Activated CD4-positive, alpha-beta T cell treated with anti-CD3 and anti-CD28 coated beads, Interleukin-2, Interleukin-6, amounts not matched to agents 100 ng/mL and 50 ng/mL, durations not matched to agents 16 hours and 8 hours (primary cell): ENCODE results near the gene SEMA3F.

Source experiments
- DNase-seq: peaks from one replicate; pipeline ENCODE4 v3.0.0-alpha.2; 2020

The SEMA3F gene

DNA sequence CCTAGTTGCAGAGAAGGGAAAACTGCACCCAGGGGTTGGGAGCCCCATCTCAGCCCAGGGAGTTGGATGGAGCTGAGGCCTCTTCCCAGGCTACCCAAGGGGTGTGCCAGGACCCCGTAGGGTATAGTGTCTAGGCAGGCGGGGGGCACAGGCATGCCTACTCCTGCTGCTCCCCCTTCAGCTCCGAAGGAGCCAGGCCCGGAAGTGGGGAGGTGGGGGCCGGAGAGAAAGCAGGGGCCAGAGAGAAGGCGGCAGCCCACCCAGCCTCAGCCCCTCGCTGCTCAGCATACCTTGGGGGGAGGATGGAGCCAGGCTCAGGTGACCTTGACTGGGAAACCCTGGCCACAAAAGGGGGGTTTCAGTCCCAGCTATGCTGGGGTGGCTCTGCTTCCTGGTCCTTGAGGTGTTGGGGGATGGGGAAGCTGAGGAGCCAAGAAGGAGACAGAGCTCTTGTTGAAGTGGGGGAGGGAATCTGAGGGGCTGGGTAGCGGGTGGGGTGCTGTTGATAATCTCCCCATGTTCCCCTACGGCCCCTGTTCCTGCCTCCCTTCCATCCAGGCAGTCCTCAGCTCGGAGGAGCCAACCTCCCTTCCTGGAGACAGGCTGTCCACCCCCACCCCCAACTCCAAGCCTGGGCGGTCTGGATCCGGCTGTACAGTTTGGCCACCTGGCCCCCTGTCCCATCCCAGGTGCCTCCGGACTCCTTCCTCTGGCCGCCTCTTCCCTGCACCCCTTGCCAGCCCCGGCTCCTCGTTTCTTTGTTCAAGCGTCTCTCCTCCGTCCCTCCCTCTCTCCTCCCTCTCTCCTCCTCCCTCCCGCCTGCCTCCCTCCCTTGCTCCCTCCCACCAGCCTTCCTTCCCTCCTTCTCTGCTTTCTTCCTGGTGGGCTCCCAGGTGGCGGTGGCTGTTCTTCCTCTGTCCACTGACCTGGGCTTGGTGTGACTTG lies 1.7 kb downstream of the SEMA3F start:
- no peak for DNase-seq

DNA sequence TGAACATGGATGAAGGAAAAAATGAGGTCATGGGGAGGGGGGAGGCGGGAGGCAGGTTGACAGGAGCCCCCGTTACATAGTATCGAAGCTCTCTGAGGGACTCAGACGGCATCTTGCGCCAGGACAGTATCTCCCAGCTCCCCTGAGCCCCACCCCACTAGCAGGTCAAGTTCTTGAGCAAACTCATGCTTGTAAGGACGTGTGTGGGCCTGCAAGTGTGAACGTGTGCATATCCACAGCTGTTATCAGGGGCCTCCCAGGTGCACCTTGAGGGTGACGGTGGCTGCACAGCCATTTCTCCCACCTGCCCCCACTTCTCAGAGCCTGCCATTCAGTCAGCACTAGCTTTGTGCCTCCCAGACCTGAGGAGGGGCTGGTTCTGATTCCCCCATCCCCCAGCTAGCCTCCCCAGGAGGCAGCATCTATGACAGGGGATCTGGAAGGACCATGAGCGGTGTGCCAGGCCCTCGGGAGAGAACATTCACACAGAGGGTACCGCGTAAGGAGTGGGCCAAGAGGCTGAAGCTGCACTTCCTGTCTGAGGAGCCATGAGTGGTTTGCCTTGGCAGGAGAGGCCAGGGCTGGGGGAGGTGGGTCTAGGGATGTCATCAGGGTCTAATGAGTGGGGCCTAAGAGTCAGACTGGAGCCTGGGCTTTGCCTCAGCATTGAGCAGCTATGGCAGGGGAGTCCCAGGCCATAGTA lies 2.9 kb downstream of the SEMA3F start:
- DNase-seq, result no peak

DNA sequence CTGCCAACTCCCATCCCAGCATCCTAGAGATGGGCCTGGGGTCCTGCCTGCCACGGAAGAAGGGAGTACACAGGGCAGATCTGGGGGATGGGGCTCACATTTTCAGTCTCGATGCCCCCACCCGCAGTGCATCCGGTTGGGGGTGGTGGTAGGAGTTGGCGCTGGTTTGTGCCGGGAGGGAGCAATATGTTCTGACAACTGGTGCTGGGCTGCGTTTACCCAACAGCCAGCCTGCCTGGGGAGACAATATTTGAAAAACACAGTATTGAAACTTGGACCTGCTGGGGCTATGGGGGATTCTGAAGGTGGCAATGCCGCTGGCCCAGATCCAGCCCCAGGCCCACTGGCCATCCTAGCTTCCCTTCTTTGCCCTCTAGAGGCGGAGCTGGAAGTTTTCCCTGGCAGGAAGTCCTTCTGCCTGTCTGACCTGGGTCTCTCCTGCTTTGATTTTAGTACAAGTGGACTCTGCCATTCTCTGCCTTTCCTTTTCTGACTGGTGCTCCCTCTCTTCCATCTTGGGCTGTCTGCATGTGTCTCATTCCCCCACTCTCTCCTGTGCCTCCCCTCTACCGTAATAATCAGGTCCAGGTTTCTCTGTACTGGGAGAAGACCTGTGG lies 3.5 kb downstream of the SEMA3F start:
- no peak for DNase-seq

DNA sequence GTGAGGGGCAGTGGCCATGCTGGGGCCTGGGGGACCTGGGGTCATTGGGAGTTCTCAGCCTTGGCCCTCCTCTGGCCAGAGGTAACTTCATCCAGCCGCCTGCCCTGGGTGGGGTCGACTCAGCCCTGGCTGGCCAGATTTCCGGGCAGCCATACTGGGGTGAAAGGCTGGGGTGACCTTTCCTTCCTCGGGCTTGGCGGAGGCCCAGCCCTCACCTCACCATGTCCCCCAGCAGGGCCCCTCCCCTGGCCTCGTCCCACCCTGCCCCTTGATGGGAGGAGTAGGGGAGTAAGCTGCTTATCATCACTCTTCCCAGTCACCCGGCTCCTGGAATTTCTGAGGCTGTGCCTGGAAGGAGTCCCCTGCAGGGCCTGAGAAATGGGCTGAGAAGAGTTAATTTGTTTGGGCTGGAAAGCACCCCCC lies 5.4 kb downstream of the SEMA3F start:
- DNase-seq, result no peak

DNA sequence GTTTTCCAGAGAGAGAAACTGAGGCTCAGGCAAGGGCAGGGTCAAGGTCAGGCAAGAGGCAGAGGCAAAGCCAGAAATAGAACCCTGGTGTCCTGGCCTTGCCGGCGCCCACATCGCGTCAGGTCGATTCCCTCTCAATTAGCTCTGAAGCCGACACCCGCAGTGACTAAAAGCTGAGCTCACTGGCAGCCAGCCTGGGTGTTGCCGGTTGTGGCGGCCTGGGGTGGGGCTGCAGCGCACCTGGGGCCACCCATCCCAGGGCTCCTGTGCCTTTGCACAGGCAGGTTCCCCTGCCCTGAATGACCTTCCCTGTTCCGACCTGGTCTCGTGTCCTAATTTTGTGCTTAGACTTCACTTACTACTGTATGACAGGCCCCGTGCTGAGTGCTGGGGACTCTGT lies 6.2 kb downstream of the SEMA3F start:
- DNase-seq, result no peak

DNA sequence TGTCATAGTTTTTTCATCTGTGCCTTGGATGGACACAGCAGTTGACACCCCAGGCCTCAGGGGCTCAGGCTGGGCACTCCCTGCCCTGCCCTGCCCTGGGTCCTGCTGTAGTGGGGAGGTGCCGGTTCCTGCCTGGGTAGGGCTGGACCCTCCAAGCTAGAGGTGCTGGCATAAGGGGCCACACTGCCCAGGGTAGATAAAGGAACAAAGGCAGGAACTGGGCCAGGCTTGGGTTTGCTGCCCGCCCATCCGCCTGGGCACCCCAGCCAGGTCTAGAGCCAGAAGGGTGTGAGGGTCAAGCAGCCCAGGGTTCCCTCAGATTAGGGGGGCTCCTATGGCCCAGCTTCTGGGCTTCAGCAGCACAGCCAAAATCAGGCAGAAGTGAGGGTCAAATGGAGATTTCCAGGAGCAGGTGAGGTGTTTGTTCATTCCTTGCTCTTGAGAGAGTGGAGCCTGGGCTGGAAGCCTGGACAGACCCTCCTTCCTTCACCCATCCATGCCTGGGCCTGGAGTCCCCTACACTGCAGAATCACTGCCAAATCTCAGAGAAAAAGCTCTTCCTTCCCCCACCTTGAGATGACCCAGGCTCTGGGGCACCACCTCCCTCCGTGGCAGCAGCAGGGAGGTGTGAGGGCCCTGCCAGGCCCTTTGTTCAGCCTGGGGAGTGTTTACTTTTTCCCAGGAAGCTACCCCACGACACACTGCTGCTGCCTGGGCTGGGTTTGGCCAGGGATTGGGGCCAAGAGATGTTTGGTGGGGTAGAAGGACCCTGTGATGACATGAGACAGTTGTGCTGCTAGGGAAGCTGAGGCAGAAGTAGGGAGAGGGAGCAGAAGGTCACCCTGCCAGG lies 7.1 kb downstream of the SEMA3F start:
- DNase-seq, result no peak

DNA sequence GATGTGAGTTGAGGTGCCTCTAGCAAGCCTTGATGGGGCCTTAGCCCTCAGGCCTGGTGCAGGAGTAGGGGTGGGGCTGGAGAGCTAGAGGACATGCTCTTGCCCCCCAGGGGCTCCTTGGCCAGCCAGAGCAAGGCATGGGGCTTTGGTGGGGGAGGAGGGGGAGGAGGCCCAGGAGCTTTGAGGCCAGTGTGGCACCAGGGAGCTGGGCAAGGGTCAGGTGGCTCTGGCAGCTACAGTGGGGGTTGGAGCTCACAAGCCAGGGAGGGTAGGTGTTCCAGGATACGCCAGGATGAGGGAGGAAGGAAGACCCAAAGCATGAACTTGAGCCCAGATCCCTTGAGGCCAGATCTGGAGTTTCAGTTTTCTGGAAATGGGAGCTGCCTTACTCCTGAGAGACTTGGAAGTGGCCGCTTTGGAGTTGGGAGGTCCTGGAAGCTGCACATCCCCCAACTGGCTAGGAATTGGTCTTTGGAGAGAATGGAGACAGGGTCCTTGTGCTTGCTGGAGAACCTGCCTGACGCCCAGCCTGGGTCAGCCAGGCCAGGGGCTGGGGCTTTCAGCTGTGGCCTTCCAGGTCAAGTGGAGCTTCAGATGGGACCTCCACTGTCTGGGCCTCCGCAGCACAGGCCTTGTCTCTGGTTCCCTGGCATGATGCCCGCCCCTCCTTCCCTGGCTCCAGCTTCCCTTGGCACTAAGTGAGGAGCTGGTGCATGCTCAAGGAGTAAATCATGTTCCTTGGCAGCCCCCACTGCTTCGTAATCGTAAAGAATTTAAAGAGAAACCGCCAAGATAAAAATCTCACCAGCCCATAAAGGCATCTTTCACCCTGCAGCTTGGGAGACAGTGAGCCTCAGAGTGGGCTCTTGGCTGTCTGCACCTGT lies 8.7 kb downstream of the SEMA3F start:
- DNase-seq, result no peak

DNA sequence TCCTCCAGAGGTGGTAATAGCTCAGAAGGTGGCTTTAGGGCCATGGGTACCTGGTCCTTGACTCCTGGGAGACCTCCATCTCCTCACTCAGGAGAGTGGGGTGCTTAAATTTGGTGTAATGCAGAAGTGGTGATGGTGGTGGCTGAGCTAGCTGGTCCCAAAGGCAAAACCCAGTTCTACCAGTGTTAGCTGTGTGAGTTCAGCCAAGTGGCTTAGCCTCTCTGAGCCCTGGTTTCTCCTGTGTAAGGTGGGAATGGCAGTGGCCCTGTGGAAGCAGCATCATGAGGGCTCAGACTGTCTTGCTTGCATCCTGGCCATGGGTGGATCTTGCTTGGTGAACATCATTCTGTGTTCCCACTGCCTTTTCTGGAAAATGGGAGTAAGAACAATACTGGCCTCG lies 9.4 kb downstream of the SEMA3F start:
- DNase-seq, result no peak

DNA sequence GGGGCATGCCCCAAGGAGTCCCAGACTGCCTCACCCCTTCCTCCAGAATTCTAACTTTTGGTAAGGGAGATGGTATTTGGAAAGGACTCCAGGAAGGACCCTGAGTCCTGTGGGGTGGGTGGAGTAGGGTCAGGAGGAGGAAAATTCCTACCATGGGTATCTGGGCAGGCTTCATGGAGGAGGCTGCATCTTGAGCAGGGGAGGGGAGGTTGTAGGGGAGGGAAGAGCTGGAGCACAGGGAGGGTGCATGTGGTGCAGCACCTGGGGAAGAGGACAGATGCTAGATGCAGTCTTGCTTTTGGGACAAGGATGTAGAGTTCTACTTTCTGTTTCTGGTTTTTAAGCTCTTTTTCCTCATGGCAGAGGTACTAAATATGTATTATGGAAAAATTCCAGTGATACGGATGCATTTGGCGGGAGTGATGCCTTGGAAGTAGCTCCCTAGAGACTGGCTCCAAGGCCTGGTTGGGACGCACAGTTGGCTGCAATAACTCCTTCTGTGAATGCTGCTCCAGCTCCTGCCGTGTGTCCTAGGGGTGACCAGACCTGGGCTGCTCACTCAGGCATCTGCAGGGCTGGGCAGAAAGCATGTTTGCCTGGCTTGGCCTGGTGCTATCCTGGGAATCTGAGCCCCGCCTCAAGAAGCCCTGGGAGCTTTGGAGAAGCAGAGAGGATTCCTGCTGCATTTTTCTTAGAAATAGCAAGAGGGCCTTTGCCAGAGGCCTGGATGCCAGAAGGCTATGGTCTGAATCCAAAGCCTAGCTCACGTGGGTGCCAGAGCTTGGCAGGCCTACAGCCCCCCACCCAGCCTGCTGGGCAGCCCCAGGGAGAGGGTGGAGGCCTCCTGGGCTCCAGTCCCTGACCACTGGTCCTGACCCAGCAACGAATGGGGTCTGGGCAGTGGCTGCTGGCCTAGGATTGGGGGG lies 10.1 kb downstream of the SEMA3F start:
- no peak for DNase-seq

DNA sequence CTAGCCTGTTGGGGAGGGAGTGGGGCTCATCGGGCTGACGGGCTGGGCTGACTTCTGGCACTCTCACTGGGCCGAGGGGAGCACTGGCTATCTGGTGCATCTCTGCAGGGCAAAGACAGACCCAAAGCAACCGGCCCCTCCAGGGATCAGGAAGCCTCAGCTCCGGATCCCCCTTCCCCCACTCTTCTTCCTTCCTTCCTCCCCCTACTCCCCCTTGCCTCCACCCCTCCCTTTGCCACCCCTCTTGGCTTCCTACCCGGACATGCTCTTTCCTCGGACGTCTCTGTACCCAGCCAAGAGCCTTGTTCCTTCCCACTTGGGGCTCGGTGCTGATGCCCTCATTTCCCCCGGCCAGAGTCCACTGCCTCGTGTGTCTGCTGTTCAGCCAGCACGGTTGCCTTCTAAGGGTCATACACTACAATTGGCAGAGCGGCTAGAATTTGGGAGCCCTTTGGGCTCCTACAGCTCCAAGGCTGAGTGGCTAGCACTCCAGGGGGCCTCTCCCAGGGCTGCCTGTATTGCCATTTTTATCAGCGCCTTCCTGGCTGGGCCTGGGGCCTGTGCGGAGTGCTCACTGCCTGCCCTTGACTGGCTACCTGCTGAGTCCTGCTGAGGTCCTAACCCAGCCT lies 10.9 kb downstream of the SEMA3F start:
- no peak for DNase-seq

DNA sequence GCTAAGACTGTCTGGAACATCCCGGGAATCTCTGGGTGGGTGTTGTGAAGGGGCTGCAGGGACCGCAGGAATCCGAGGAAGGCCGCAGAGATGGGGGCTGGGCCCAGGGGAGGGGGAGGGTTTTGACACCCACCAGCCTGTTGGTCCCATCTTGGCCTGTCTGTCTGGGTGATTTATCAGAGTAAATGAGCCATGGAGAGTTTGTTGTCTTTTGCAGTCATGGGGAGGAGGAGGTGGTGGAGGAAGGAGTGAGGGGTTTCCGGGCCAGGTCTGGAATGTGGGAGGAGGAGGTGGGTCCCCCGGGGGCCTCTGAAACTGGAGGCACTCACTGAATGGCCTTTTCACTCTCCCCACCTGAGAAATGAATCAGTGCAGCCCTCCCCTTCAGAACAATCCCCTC lies 11.5 kb downstream of the SEMA3F start:
- DNase-seq, result no peak

DNA sequence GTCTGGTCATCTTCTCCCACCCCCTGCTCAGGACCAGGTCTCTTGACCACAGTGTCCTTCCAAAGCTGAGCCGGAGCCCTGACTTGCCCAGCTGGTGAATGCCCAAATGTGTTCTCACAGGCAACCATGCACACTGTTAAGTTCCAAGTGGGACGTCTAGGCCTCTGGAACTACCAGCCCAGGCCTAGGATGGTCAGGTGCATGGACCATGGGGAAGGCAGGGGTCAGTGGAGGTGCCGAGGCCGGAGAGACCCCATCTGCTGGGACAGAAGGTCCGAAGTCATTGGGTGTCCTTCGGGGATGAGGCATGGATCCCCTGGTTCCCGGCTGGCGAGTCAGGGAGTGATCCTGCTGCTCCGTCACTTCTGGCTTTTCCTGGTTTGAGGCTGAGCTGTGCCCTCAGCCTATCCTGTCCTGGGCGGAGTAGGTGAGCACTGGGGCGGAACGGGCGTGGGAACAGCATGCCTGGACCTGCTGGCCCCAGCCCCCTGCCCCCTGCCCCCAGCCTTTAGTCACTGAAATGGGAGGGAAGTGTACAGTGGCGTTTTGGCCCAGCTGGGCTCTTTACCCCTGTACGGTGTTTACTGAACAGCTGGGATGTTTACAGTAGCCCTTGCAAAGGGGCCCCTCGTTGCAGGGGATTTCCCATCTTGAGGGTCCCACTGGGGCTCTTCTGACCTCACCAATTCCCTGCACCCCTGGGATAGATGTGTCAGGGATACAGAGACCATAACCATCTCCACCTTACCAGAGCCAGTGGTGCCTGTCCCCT lies 12.1 kb downstream of the SEMA3F start:
- DNase-seq, result no peak

DNA sequence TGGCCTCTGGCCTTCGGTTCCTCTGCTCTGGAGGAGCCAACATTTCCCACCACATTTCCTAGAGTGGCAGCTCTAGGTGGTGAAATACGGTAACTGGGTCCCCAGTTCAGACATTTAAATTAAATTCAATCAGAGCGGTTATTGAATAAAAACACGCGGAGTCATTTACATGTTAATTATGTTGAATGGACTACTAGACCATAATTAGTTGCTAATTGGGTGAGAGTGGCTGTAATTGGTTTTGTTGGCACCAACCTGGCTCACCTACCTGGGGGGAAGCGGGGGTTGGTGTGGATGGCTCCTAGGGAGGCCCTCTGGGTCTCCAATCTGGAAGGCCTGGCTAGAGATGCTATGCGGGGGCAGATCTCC lies 12.7 kb downstream of the SEMA3F start:
- DNase-seq, result no peak

DNA sequence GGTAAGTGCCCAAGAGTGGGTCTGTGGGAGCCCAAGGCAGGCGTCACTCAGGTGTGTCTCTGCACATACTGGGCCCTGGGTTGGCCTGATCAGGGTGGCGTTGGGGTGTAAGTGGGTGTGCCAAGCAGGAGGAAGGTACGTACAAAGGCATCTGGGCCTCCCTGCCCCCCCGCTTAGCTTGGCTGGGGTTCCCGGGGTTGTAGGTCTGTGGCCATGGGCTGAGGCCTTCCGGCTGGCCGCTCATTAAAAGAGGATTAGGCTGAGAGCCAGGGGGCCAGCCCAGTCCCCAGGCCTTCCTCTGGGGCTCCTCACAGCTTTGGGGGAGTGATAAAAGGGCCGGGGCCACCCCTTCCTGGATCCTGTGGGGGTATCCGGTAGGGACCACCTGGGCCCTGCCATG lies 13.3 kb downstream of the SEMA3F start:
- no peak for DNase-seq

DNA sequence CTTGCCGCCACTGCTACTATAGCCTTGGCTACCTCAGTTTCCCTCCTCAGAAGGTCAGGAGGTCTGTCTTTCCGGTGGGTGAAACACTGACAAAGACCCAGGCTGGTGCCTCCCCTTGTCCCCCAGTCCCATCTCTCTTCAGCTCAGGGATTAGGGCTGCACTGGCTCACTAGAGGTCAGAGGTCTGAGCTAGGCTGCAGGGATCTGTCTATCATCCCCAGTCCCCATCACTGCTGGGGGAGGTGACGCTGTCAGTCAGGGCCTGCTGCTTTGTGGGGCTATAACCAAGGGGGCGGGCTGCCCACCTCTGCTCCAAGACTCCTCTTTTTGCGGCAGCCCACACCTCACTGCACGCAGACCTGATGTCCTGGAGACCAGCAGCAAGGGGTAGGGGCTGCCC lies 13.7 kb downstream of the SEMA3F start:
- no peak for DNase-seq

DNA sequence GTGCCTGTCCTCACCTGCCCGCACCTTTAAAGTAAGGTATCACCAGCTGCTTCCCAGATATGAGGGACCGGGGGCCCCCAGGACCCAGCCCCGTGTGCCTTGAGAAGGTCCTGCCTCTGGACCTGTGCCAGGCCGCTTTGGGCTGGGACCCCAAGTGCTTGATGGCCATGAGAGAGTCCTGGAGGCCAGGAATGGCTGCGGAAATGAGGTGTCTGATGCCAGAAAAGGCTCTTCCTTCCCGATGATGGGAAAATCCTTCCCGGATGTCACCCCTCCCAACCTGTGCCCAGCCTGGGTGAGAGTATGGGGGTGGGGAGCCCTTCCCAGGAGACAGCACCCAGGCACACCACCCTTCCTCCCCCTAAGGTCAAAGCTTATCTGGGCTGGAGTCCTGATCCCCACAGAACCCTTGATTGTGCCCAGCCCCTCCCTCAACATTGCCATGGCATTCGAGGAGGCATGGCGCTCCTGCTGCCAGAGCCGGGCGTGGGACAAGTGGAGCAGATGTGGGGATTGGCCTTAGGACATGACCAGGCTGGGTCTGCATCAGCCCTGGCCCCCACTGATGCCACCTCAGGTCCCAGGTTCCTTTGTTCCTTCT lies 14.2 kb downstream of the SEMA3F start:
- DNase-seq, result no peak

DNA sequence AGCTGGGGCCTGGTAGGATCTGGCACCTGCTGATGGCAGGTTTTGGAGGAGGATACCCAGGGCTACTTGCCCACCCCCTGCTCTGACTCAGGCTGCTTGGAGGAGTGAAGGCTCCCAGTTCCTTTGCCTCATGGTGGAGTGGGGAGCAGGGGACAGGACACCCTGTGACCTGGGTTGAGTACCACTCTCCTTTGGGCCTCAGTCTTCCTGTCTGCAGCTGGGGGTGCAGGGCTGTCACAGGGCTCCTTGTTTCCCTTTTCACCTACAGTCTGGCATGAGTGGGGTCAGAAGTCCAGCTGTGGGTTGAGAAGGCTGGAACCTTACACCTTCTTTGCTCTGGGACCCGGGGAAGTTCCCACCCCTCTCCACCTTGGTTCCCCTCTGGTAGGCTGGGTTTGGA lies 14.7 kb downstream of the SEMA3F start:
- no peak for DNase-seq

DNA sequence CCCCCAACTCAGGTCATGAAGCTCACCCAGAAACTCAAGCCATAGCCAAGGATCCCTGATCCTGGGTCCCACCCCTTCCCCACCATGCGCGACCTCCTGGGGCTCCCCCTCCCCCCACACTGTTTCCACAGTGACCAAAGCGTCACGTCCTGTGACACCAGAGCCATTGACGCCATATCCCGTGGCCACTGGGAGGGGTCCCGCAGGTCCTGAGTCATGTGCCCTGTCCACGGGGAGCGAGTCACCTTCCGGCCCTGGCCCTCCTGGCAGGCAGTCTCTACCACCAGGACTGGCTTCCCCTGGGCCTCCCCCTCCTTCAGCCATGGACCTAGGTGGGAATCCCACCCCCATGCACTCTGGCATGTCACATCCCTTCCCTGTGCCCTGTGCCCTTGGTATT lies 15.6 kb downstream of the SEMA3F start:
- no peak for DNase-seq
